HG03135 (cell line): ENCODE data around the gene ST3GAL3.
"Not testable (repeated sequence)": the region's sequence is repeated elsewhere in the genome, so short reads cannot be mapped to it uniquely, and the experiment has no call there.

Experiments
- ATAC-seq: cut with Tn5 transposase; IDR thresholded peaks from one replicate; pipeline ENCODE4 v1.9.1; 2021; ENCODE audit warnings: mild to moderate bottlenecking, moderate library complexity; ENCODE audit not compliant: unreplicated experiment

The ST3GAL3 gene

GRCh38 chr1:43753422-43753821 is 46.1 kb downstream of the ST3GAL3 start:
- no peak for ATAC-seq

GRCh38 chr1:43754892-43755291 is 47.6 kb downstream of the ST3GAL3 start:
- ATAC-seq = no peak

- ATAC-seq = no peak
Observed at GRCh38 chr1:43757343-43758053, 50.2 kb downstream of the ST3GAL3 start.

- ATAC-seq = no peak
Observed at GRCh38 chr1:43760745-43761317, 53.5 kb downstream of the ST3GAL3 start.

- no peak for ATAC-seq
Observed at GRCh38 chr1:43763497-43763973, 56.2 kb downstream of the ST3GAL3 start.

- no peak for ATAC-seq
Observed at GRCh38 chr1:43764581-43764980, 57.2 kb downstream of the ST3GAL3 start.

- no peak for ATAC-seq
Observed at GRCh38 chr1:43766086-43766784, 58.9 kb downstream of the ST3GAL3 start.

GRCh38 chr1:43766818-43767525 is 59.6 kb downstream of the ST3GAL3 start:
- no peak for ATAC-seq

- ATAC-seq = no peak
Observed at GRCh38 chr1:43768168-43768567, 60.8 kb downstream of the ST3GAL3 start.

GRCh38 chr1:43769350-43769908 is 62.1 kb downstream of the ST3GAL3 start:
- ATAC-seq = no peak

GRCh38 chr1:43770111-43770510 is 62.8 kb downstream of the ST3GAL3 start:
- ATAC-seq = no peak

GRCh38 chr1:43772978-43773377 is 65.6 kb downstream of the ST3GAL3 start:
- no peak for ATAC-seq

- ATAC-seq = no peak
Observed at GRCh38 chr1:43773821-43774220, 66.5 kb downstream of the ST3GAL3 start.

GRCh38 chr1:43774359-43774758 is 67.0 kb downstream of the ST3GAL3 start:
- ATAC-seq = no peak

- ATAC-seq = no peak
Observed at GRCh38 chr1:43776043-43776761, 68.9 kb downstream of the ST3GAL3 start.

- not testable (repeated sequence) for ATAC-seq
Observed at GRCh38 chr1:43777916-43778315, 70.6 kb downstream of the ST3GAL3 start.

GRCh38 chr1:43779266-43779665 is 71.9 kb downstream of the ST3GAL3 start:
- no peak for ATAC-seq

GRCh38 chr1:43779805-43780403 is 72.6 kb downstream of the ST3GAL3 start:
- ATAC-seq = no peak

GRCh38 chr1:43781574-43781973 is 74.2 kb downstream of the ST3GAL3 start:
- ATAC-seq = no peak

- ATAC-seq = no peak
Observed at GRCh38 chr1:43783096-43783670, 75.8 kb downstream of the ST3GAL3 start.
